ENCODE data around the gene TSPAN1.

DNA sequence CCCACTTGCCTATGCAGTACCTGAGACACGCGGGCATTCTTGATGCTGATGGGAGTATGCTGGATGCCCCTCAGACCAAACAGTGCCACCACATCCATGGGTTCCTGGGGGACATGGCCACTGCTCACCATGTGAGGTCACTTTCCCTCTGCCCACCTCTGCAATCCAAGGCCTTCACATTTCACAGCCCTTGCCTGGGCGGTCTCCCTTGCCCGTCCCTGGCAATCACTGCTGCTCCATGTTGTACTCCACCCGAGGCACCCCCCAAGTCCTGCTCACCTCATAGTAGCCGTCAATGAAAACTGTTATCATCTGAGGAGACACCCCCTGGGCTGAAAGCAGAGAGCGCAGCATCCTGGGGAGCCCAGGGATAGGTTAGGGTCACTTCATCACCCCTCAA is 18.4 kb downstream of the TSPAN1 start:
- TF ChIP-seq, protein P1, sequence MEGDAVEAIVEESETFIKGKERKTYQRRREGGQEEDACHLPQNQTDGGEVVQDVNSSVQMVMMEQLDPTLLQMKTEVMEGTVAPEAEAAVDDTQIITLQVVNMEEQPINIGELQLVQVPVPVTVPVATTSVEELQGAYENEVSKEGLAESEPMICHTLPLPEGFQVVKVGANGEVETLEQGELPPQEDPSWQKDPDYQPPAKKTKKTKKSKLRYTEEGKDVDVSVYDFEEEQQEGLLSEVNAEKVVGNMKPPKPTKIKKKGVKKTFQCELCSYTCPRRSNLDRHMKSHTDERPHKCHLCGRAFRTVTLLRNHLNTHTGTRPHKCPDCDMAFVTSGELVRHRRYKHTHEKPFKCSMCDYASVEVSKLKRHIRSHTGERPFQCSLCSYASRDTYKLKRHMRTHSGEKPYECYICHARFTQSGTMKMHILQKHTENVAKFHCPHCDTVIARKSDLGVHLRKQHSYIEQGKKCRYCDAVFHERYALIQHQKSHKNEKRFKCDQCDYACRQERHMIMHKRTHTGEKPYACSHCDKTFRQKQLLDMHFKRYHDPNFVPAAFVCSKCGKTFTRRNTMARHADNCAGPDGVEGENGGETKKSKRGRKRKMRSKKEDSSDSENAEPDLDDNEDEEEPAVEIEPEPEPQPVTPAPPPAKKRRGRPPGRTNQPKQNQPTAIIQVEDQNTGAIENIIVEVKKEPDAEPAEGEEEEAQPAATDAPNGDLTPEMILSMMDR (IDR thresholded peaks at IDR 0.05): no peak
- no peak for TF ChIP-seq POLR2A (IDR thresholded peaks at IDR 0.05)

All from vagina (tissue), 2 donors.